GM12878 (cell line): ENCODE measurements around the gene C20orf96. TPM values are rescaled to one million over a fixed set of nuclear protein-coding genes. Genes with fewer than 3 reads are reported as not detected.

Experiments
- DPF2 ChIP-seq: fragments of 450-650 bp; IDR thresholded peaks from 2 replicates; pipeline ENCODE4 v1.6.1; 2017; ENCODE audit warnings: mild to moderate bottlenecking
- SIN3A ChIP-seq: IDR thresholded peaks from 2 replicates; pipeline ENCODE4 v1.6.1; 2012; ENCODE audit warnings: low read depth, low read length, improper control_type of control experiment
- YY1 ChIP-seq: IDR thresholded peaks from 2 replicates; pipeline ENCODE4 v1.6.1; 2011; ENCODE audit warnings: low read depth, mild to moderate bottlenecking, low read length
- ZNF24 ChIP-seq: fragments of 450-650 bp; IDR thresholded peaks from 2 replicates; pipeline ENCODE4 v1.6.1; 2017; ENCODE audit warnings: antibody characterized with exemption, mild to moderate bottlenecking
- polyA plus RNA-seq, 11 experiments: library from polyadenylated mRNA; depleted of rRNA in 4 of 11; unstranded in 6 of 11; stranded (reverse) in 5 of 11; fragments of >200 nt; fragmentation: Nextera tagmentation in 4 of 11; fragmentation: Illumina TruSeq in 1 of 11; extraction: Ambion mirVana in 4 of 11; extraction: Trizol in 1 of 11; gene quantifications; 1 replicate in 1 of 11; 2 replicates in 10 of 11; pipeline versions ENCODE4 v1.2.1 to v1.2.3, GENCODE V29; 2011 to 2016; ENCODE audit warnings: inconsistent platforms in 2 of 11, missing spikeins in 2 of 11, low read depth in 1 of 11
- total RNA-seq, 4 experiments: library from RNA; depleted of rRNA in 3 of 4; stranded (reverse); fragments of >200 nt in 3 of 4; fragmentation: Illumina TruSeq in 1 of 4; extraction: Trizol in 1 of 4; gene quantifications; 2 replicates each; pipeline versions ENCODE4 v1.2.1 to v1.2.3, GENCODE V29; 2013 to 2021
- TF ChIP-seq, protein P1 (sequence below): fragments of 450-650 bp; IDR thresholded peaks from 2 replicates; pipeline ENCODE4 v1.6.1; 2017; ENCODE audit warnings: borderline replicate concordance
- TF ChIP-seq, protein P2 (sequence below): fragments of 450-650 bp; conservative IDR thresholded peaks from 2 replicates; pipeline ENCODE4 v1.6.1; 2017; ENCODE audit warnings: mild to moderate bottlenecking, moderate library complexity
- TF ChIP-seq, protein P3 (sequence below): fragments of 450-650 bp; IDR thresholded peaks from 2 replicates; pipeline ENCODE4 v1.6.1; 2017; ENCODE audit warnings: mild to moderate bottlenecking, moderate library complexity
- TF ChIP-seq, protein P4 (sequence below): IDR thresholded peaks from 2 replicates; pipeline ENCODE4 v1.6.1; 2011; ENCODE audit warnings: borderline replicate concordance, low read depth, mild to moderate bottlenecking, moderate library complexity, mixed read lengths, low read length; ENCODE audit not compliant: insufficient read depth; ENCODE audit errors: extremely low read length

The C20orf96 gene
- total and polyA plus RNA-seq, 10 of the 15 experiments (the other 5 are each of a cell fraction or from before 2014, with no cell fraction given), result 1.4 to 8.6 (median 5.9) TPM

DNA sequence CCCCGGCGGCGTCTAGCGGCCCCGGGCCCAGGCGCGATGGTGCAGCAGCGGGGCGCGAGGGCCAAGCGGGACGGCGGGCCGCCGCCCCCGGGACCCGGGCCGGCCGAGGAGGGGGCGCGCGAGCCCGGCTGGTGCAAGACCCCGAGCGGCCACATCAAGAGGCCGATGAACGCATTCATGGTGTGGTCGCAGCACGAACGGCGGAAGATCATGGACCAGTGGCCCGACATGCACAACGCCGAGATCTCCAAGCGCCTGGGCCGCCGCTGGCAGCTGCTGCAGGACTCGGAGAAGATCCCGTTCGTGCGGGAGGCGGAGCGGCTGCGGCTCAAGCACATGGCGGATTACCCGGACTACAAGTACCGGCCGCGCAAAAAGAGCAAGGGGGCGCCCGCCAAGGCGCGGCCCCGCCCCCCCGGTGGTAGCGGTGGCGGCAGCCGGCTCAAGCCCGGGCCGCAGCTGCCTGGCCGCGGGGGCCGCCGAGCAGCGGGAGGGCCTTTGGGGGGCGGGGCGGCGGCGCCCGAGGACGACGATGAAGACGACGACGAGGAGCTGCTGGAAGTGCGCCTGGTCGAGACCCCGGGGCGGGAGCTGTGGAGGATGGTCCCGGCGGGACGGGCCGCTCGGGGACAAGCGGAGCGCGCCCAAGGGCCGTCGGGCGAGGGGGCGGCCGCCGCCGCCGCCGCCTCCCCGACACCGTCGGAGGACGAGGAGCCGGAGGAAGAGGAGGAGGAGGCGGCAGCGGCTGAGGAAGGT is 35.5 kb upstream of the C20orf96 start (continued):
- TF ChIP-seq, protein P1, sequence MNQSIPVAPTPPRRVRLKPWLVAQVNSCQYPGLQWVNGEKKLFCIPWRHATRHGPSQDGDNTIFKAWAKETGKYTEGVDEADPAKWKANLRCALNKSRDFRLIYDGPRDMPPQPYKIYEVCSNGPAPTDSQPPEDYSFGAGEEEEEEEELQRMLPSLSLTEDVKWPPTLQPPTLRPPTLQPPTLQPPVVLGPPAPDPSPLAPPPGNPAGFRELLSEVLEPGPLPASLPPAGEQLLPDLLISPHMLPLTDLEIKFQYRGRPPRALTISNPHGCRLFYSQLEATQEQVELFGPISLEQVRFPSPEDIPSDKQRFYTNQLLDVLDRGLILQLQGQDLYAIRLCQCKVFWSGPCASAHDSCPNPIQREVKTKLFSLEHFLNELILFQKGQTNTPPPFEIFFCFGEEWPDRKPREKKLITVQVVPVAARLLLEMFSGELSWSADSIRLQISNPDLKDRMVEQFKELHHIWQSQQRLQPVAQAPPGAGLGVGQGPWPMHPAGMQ, result no peak
- TF ChIP-seq, protein P2, sequence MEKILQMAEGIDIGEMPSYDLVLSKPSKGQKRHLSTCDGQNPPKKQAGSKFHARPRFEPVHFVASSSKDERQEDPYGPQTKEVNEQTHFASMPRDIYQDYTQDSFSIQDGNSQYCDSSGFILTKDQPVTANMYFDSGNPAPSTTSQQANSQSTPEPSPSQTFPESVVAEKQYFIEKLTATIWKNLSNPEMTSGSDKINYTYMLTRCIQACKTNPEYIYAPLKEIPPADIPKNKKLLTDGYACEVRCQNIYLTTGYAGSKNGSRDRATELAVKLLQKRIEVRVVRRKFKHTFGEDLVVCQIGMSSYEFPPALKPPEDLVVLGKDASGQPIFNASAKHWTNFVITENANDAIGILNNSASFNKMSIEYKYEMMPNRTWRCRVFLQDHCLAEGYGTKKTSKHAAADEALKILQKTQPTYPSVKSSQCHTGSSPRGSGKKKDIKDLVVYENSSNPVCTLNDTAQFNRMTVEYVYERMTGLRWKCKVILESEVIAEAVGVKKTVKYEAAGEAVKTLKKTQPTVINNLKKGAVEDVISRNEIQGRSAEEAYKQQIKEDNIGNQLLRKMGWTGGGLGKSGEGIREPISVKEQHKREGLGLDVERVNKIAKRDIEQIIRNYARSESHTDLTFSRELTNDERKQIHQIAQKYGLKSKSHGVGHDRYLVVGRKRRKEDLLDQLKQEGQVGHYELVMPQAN, result peak; percentile 44; the same call in 1 of the 2 replicates
- TF ChIP-seq YY1, result peak; percentile 56; the same call in 1 of the 2 replicates
- TF ChIP-seq, protein P3, sequence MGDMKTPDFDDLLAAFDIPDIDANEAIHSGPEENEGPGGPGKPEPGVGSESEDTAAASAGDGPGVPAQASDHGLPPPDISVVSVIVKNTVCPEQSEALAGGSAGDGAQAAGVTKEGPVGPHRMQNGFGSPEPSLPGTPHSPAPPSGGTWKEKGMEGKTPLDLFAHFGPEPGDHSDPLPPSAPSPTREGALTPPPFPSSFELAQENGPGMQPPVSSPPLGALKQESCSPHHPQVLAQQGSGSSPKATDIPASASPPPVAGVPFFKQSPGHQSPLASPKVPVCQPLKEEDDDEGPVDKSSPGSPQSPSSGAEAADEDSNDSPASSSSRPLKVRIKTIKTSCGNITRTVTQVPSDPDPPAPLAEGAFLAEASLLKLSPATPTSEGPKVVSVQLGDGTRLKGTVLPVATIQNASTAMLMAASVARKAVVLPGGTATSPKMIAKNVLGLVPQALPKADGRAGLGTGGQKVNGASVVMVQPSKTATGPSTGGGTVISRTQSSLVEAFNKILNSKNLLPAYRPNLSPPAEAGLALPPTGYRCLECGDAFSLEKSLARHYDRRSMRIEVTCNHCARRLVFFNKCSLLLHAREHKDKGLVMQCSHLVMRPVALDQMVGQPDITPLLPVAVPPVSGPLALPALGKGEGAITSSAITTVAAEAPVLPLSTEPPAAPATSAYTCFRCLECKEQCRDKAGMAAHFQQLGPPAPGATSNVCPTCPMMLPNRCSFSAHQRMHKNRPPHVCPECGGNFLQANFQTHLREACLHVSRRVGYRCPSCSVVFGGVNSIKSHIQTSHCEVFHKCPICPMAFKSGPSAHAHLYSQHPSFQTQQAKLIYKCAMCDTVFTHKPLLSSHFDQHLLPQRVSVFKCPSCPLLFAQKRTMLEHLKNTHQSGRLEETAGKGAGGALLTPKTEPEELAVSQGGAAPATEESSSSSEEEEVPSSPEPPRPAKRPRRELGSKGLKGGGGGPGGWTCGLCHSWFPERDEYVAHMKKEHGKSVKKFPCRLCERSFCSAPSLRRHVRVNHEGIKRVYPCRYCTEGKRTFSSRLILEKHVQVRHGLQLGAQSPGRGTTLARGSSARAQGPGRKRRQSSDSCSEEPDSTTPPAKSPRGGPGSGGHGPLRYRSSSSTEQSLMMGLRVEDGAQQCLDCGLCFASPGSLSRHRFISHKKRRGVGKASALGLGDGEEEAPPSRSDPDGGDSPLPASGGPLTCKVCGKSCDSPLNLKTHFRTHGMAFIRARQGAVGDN, result 0 out of 2 replicates have a peak, but pooled peaks have one; percentile 10
- peak; percentile 40; the same call in 1 of the 2 replicates for TF ChIP-seq DPF2
- TF ChIP-seq SIN3A, result 0 out of 2 replicates have a peak, but pooled peaks have one; percentile 43
- TF ChIP-seq ZNF24, result peak; percentile 11; the same call in 1 of the 2 replicates
- TF ChIP-seq, protein P4, sequence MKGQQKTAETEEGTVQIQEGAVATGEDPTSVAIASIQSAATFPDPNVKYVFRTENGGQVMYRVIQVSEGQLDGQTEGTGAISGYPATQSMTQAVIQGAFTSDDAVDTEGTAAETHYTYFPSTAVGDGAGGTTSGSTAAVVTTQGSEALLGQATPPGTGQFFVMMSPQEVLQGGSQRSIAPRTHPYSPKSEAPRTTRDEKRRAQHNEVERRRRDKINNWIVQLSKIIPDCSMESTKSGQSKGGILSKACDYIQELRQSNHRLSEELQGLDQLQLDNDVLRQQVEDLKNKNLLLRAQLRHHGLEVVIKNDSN, result no peak
